Gastrocnemius medialis (tissue), 4 donors: ENCODE results near the gene ZNF43.

Source experiments
- POLR2A ChIP-seq, 2 donors: fragments of 450-650 bp; IDR thresholded peaks; one replicate each; pipeline ENCODE4 v1.6.1; 2017; ENCODE audit warnings: antibody characterized with exemption in 2 of 2, mild to moderate bottlenecking in 2 of 2, moderate library complexity in 2 of 2
- TF ChIP-seq, protein P1 (sequence below), 5 experiments: fragments of 450-650 bp in 3 of 5; fragments of 200-600 bp in 2 of 5; sonication (generic) in 2 of 5; IDR thresholded peaks in 4 of 5; conservative IDR thresholded peaks in 1 of 5; 1 replicate in 4 of 5; 2 replicates in 1 of 5; pipeline ENCODE4 v1.5.1; 2016 to 2019; ENCODE audit warnings: antibody characterized with exemption in 5 of 5, mild to moderate bottlenecking in 3 of 5, moderate library complexity in 3 of 5

GRCh38 chr19:21833733-21834132, 2.2 kb downstream of the ZNF43 start:
- TF ChIP-seq, protein P1, sequence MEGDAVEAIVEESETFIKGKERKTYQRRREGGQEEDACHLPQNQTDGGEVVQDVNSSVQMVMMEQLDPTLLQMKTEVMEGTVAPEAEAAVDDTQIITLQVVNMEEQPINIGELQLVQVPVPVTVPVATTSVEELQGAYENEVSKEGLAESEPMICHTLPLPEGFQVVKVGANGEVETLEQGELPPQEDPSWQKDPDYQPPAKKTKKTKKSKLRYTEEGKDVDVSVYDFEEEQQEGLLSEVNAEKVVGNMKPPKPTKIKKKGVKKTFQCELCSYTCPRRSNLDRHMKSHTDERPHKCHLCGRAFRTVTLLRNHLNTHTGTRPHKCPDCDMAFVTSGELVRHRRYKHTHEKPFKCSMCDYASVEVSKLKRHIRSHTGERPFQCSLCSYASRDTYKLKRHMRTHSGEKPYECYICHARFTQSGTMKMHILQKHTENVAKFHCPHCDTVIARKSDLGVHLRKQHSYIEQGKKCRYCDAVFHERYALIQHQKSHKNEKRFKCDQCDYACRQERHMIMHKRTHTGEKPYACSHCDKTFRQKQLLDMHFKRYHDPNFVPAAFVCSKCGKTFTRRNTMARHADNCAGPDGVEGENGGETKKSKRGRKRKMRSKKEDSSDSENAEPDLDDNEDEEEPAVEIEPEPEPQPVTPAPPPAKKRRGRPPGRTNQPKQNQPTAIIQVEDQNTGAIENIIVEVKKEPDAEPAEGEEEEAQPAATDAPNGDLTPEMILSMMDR (IDR thresholded peaks at IDR 0.05 in 4 of 5, conservative IDR thresholded peaks at IDR 0.05 in 1 of 5), result no peak
- no peak for TF ChIP-seq POLR2A (IDR thresholded peaks at IDR 0.05)
